GM12865 (cell line): Measurements from ENCODE around the gene ZDHHC6.
"Not testable (repeated sequence)": the region's sequence is repeated elsewhere in the genome, so short reads cannot be mapped to it uniquely, and the experiment has no call there.

Experiments used
- DNase-seq: peaks from one replicate; pipeline ENCODE4 v3.0.0; 2010; ENCODE audit warnings: low read depth
- H3K4me3 ChIP-seq: 2 replicates; pipeline ENCODE4 v1.5.1; 2011; ENCODE audit warnings: mild to moderate bottlenecking, low read depth, low read length, control low read depth
- TF ChIP-seq, protein P1 (sequence below): IDR thresholded peaks from 2 replicates; pipeline ENCODE4 v1.5.1; 2011; ENCODE audit warnings: low read length, control low read depth, low read depth, inconsistent platforms; ENCODE audit not compliant: insufficient read depth; ENCODE audit errors: missing control alignments

ZDHHC6 gene

DNA sequence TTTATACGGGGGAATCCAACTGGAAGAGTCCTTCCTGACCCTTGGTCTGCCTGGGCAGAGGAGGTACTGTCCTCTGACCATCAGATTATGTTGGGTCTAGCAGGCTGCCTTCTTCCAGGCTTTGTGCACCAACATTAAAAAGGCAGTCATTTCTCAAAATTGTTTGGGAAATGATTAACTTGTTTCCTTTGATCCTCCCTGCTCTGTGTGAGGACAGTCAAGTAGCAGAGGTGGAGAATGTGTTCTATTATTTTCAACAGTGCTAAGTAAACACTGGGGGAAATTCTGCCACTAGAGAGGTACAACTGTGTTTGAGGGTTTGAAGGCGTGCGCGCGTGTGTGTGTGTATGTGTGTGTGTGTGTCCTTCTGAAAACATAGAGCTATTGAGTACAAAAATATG is 52.2 kb downstream of the ZDHHC6 start:
- TF ChIP-seq, protein P1, sequence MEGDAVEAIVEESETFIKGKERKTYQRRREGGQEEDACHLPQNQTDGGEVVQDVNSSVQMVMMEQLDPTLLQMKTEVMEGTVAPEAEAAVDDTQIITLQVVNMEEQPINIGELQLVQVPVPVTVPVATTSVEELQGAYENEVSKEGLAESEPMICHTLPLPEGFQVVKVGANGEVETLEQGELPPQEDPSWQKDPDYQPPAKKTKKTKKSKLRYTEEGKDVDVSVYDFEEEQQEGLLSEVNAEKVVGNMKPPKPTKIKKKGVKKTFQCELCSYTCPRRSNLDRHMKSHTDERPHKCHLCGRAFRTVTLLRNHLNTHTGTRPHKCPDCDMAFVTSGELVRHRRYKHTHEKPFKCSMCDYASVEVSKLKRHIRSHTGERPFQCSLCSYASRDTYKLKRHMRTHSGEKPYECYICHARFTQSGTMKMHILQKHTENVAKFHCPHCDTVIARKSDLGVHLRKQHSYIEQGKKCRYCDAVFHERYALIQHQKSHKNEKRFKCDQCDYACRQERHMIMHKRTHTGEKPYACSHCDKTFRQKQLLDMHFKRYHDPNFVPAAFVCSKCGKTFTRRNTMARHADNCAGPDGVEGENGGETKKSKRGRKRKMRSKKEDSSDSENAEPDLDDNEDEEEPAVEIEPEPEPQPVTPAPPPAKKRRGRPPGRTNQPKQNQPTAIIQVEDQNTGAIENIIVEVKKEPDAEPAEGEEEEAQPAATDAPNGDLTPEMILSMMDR: no peak
- no peak for DNase-seq

DNA sequence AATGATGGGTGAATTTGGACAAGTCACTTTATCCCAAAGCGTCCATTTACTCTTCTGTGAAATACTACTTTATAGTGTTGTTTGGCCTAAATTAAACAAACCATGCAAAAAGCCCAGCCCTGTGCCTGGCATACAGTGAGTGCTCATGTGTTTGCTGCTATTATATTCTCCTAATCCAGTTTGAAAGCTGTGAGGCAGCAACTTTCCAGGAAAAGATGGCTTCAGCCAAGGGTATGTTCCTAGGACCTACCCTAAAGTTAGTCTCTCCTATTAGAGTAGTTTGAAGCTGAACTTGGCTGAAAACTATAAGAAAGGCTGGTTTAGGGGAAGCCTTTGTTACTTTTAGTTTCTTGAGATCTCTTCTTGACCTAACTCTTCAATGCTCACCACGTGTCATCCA is 52.9 kb downstream of the ZDHHC6 start:
- TF ChIP-seq, protein P1: no peak
- no peak overlapping the region for H3K4me3 ChIP-seq
- DNase-seq: no peak

More for the DNA sequence above, 52.2 kb downstream of the ZDHHC6 start:
- H3K4me3 ChIP-seq: no peak overlapping the region

DNA sequence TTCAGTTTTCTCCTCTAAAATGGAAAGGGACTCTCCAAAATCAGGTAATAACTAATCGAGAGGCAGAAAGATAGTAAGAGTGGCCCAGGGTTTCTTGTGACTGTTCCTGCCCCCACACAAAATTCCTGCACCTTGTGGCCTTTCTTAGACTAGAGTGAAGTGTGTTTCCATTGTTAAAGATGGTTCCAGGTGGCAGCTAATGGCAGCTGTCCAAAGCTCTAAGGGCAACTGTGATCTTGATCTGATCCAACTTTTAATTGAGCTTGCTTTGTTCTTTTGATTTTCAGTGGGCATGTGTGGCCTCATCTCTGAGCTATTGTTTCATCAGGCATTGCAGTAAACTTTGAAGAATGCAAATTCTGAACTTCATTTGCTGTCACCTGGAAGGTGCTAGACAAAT is 53.4 kb downstream of the ZDHHC6 start:
- TF ChIP-seq, protein P1: no peak
- no peak for DNase-seq
- no peak overlapping the region for H3K4me3 ChIP-seq

DNA sequence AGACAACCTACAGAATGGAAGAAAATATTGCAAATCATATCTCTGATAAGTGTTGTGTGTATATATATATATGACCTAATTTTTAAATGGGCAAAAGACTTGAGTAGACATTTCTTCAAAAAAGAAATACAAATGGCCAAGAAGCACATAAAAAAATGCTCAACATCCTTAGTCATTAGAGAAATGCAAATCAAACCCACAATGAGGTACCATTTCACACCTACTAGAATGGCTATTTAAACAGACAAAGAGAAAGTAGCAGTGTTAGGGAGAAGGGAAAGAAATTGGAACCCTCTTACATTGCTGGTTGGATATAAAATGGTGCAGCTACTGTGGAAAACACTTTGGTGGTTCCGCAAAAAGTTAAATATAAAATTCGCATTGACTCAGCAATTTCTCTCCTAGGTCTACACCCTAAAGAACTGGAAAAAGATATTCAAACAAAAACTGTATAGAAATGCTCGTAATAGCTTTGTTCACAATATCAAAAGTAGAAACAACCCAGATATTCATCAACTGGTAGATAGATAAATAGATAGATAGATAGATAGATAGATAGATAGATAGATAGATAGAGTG is 56.5 kb downstream of the ZDHHC6 start:
- DNase-seq: peak; percentile 16
- TF ChIP-seq, protein P1: no peak
- H3K4me3 ChIP-seq: no peak overlapping the region

DNA sequence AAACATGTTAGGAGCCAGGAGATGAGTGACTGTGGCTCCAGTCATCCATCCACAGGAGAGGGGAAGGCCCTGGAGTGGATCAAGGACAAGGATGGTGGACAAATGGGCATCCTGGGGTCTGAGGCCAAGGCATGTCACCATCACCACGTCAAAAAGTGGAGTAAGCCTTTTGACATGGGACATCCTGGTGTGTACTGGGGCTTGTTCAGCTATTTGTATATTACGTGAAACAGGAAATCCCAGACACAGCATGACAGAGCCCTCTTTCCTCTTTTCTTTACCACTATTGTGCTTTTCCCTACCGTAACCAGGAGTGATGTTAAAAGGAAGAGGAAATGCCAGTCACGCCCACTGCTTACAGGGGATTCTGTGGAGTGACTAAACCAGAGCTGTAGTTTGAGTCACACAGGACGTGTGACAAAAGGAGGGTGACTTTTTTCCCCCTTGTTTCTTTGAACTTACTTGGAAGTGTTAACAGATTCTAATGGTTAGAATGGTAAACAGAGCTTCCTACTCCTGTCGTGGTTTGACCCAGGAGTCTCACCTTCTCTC is 57.4 kb downstream of the ZDHHC6 start:
- TF ChIP-seq, protein P1: no peak
- H3K4me3 ChIP-seq: no peak overlapping the region
- peak; percentile 57 for DNase-seq

DNA sequence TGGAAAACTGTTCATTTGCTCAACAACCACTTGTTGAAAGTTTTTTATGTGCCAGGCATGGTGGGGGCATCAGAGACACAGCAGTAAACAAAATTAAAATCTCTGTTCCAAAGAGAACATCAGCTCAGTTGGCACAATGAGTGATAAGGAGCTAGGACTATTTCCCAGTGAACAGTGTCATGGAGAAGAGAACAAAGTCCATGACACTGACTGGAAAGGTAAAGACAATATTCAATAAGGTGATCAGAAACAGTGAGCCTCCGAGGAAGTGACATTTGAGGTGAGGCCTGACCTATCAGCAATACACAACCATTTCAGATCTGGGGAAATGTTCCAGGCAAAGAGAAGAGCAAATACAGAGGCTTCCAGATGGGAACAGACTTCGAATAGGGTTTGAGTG is 58.2 kb downstream of the ZDHHC6 start:
- no peak for DNase-seq
- no peak overlapping the region for H3K4me3 ChIP-seq
- TF ChIP-seq, protein P1: no peak

DNA sequence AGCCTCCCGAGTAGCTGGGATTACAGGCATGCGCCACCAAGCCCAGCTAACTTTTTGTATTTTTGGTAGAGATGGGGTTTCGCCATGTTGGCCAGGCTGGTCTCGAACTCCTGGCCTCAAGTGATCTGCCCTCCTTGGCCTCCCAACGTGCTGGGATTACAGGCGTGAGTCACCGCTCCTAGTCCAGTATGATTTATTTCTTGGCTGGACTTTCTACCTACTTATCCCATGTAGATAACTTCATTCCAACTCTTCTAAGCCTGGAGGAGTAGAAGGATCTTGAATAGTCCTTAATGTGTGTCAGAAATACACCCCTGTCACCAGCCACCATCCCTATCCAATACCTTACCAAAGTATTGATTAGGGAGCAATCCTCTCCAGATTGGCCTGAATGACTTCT is 58.7 kb downstream of the ZDHHC6 start:
- DNase-seq, H3K4me3 ChIP-seq: not testable (repeated sequence)

DNA sequence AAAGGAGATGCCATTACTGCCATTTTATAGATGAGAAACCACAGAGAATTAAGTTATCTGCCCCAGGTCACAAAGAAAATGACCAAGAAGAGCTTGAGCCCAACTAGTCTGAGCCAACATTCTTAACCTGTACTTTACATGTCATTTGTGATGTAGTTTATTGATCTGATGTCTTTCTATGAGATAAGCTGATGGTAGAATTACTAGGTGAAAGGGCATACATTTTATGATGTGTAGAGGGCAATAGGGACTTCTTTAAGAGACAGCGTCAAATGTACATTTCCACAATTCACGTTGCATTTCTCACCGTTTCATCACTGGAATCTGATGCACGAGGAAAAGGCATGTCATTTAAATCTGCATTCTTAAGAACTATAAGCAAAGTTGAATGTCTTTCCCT is 61.5 kb downstream of the ZDHHC6 start:
- TF ChIP-seq, protein P1: no peak
- no peak for DNase-seq
- no peak overlapping the region for H3K4me3 ChIP-seq
